Measurements from ENCODE around the gene FHOD1. TPM values are rescaled to one million over a fixed set of nuclear protein-coding genes. Genes with fewer than 3 reads are reported as not detected.
A peak's percentile ranks its signal among the peaks of the same experiment; 100 is the strongest.

FHOD1 gene
- total and polyA plus RNA-seq, 9 of the 15 experiments (the other 6 are each of a cell fraction or from before 2014, with no cell fraction given): 18.7 to 126 (median 32.3) TPM

- TF ChIP-seq REST (IDR thresholded peaks at IDR 0.05; ENCODE audit: borderline replicate concordance) (peak; percentile 97), REST (CRISPR knock-in tag; IDR thresholded peaks at IDR 0.05; ENCODE audit: low read depth) (no peak), FOXP4 (CRISPR knock-in tag; IDR thresholded peaks at IDR 0.05; ENCODE audit: borderline replicate concordance) (no peak), CEBPG (CRISPR knock-in tag; IDR thresholded peaks at IDR 0.05) (peak; percentile 54; the same call in 1 of the 2 replicates), CEBPG (tag; conservative IDR thresholded peaks at IDR 0.05 in 1 of 2, IDR thresholded peaks at IDR 0.05 in 1 of 2) (0 out of 4 replicates have a peak, but pooled peaks of 1 of the 2 experiments have one; percentile 22), NFE2L1 (tag; IDR thresholded peaks at IDR 0.05; ENCODE audit: borderline replicate concordance, low read depth) (no peak), ZFP1 (CRISPR knock-in tag; IDR thresholded peaks at IDR 0.05) (no peak), PTTG1 (tag; IDR thresholded peaks at IDR 0.05; ENCODE audit: low read depth) (no peak), GABPB1 (CRISPR knock-in tag; IDR thresholded peaks at IDR 0.05) (no peak), LEF1 (IDR thresholded peaks at IDR 0.05) (no peak), STAT6 (CRISPR knock-in tag; IDR thresholded peaks at IDR 0.05) (no peak), ZBTB26 (CRISPR knock-in tag; IDR thresholded peaks at IDR 0.05) (no peak), PPARD (CRISPR knock-in tag; IDR thresholded peaks at IDR 0.05) (no peak)
Observed at GRCh38 chr16:67260426-67261063, 13.3 kb upstream of the FHOD1 start (continued).

Data from K562 (cell line).